Sigmoid colon (tissue), 4 donors: ENCODE measurements around the gene PGRMC2.

Source experiments
- CTCF ChIP-seq, 4 experiments: fragments of 450-650 bp in 3 of 4; fragments of 200-600 bp in 1 of 4; IDR thresholded peaks; one replicate each; pipeline ENCODE4 v1.5.1; 2016 to 2019; ENCODE audit warnings: antibody characterized with exemption in 4 of 4, mild to moderate bottlenecking in 3 of 4, moderate library complexity in 2 of 4
- EP300 ChIP-seq, 4 donors: sonication (generic); formaldehyde crosslinking; IDR thresholded peaks; one replicate each; pipeline ENCODE4 v1.6.1; 2017; ENCODE audit warnings: antibody characterized with exemption in 4 of 4
- POLR2A ChIP-seq, 2 donors: fragments of 450-650 bp; IDR thresholded peaks; one replicate each; pipeline ENCODE4 v1.6.1; 2016; ENCODE audit warnings: antibody characterized with exemption in 2 of 2, mild to moderate bottlenecking in 2 of 2, moderate library complexity in 2 of 2
- POLR2AphosphoS5 ChIP-seq, 4 donors: sonication (generic); formaldehyde crosslinking; IDR thresholded peaks; one replicate each; pipeline ENCODE4 v1.6.1; 2017; ENCODE audit warnings: antibody characterized with exemption in 4 of 4

- TF ChIP-seq CTCF (IDR thresholded peaks at IDR 0.05) (no peak), POLR2A (IDR thresholded peaks at IDR 0.05) (no peak), EP300 (IDR thresholded peaks at IDR 0.05) (no peak), POLR2AphosphoS5 (IDR thresholded peaks at IDR 0.05) (no peak)
These were observed 52.8 kb downstream of the PGRMC2 start for GRCh38 chr4:128234836-128235235.
